Stimulated activated naive CD8-positive, alpha-beta T cell treated with anti-CD3 and anti-CD28 coated beads, Interleukin-15, Interleukin-2, amounts not matched to agents 100 ng/mL and 50 ng/mL, for 24 hours (primary cell): Measurements from ENCODE around the gene OR2J2.
"Not testable (repeated sequence)": the region's sequence is repeated elsewhere in the genome, so short reads cannot be mapped to it uniquely, and the experiment has no call there.

Experiments used
- H3K27ac Mint-ChIP-seq: one replicate; pipeline ENCODE4 v1.8.0; 2021; ENCODE audit warnings: mild to moderate bottlenecking, mixed read lengths
- H3K27me3 Mint-ChIP-seq: one replicate; pipeline ENCODE4 v1.8.0; 2021; ENCODE audit warnings: mixed read lengths
- H3K36me3 Mint-ChIP-seq: one replicate; pipeline ENCODE4 v1.8.0; 2021; ENCODE audit warnings: low read depth, mixed read lengths
- H3K4me1 Mint-ChIP-seq: one replicate; pipeline ENCODE4 v1.8.0; 2021; ENCODE audit warnings: low read depth, mixed read lengths
- H3K4me3 Mint-ChIP-seq: one replicate; pipeline ENCODE4 v1.8.0; 2021; ENCODE audit warnings: mild to moderate bottlenecking, mixed read lengths
- H3K9me3 Mint-ChIP-seq: one replicate; pipeline ENCODE4 v1.8.0; 2021; ENCODE audit warnings: mixed read lengths

Gene OR2J2

GRCh38 chr6:29170607-29171006, at the start of gene OR2J2:
OR2J2 (plus strand) TSS chr6:29170907; CDS start chr6:29173636, 2,729 bp downstream.
- H3K4me1 Mint-ChIP-seq, H3K9me3 Mint-ChIP-seq, H3K36me3 Mint-ChIP-seq, H3K4me3 Mint-ChIP-seq, H3K27ac Mint-ChIP-seq: not testable (repeated sequence)
- peaks cover 22% of the 10 kb centered on the region for H3K27me3 Mint-ChIP-seq

GRCh38 chr6:29129326-29130012, 41.2 kb upstream of the OR2J2 start:
- Mint-ChIP-seq H3K9me3 (no peaks in the 10 kb centered on the region), H3K27ac (no peak overlapping the region), H3K36me3 (no peaks in the 10 kb centered on the region), H3K4me1 (no peaks in the 10 kb centered on the region), H3K4me3 (no peak overlapping the region), H3K27me3 (peaks cover 32% of the 10 kb centered on the region)

- Mint-ChIP-seq H3K4me1 (no peaks in the 10 kb centered on the region), H3K4me3 (no peak overlapping the region), H3K27me3 (peaks cover 35% of the 10 kb centered on the region), H3K36me3 (no peaks in the 10 kb centered on the region), H3K27ac (no peak overlapping the region), H3K9me3 (no peaks in the 10 kb centered on the region)
Measured at GRCh38 chr6:29130644-29131043, 40.1 kb upstream of the OR2J2 start.

GRCh38 chr6:29131691-29132090, 39.0 kb upstream of the OR2J2 start:
- Mint-ChIP-seq H3K9me3 (no peaks in the 10 kb centered on the region), H3K27me3 (peaks cover 31% of the 10 kb centered on the region), H3K36me3 (no peaks in the 10 kb centered on the region)

GRCh38 chr6:29137724-29138123, 33.0 kb upstream of the OR2J2 start:
- Mint-ChIP-seq H3K27ac (no peak overlapping the region), H3K36me3 (no peaks in the 10 kb centered on the region), H3K27me3 (peaks cover 34% of the 10 kb centered on the region), H3K9me3 (no peaks in the 10 kb centered on the region), H3K4me1 (no peaks in the 10 kb centered on the region), H3K4me3 (no peak overlapping the region)

More at GRCh38 chr6:29131691-29132090, 39.0 kb upstream of the OR2J2 start:
- no peaks in the 10 kb centered on the region for H3K4me1 Mint-ChIP-seq
- H3K27ac Mint-ChIP-seq, result no peak overlapping the region
- no peak overlapping the region for H3K4me3 Mint-ChIP-seq

GRCh38 chr6:29141606-29142005, 29.1 kb upstream of the OR2J2 start:
- Mint-ChIP-seq H3K9me3 (no peaks in the 10 kb centered on the region), H3K27ac (no peak overlapping the region), H3K27me3 (peaks cover 26% of the 10 kb centered on the region), H3K36me3 (no peaks in the 10 kb centered on the region), H3K4me1 (no peaks in the 10 kb centered on the region), H3K4me3 (no peak overlapping the region)

GRCh38 chr6:29142309-29142708, 28.4 kb upstream of the OR2J2 start:
- H3K27ac Mint-ChIP-seq, result no peak overlapping the region
- no peaks in the 10 kb centered on the region for H3K4me1 Mint-ChIP-seq
- H3K4me3 Mint-ChIP-seq, result no peak overlapping the region
- no peaks in the 10 kb centered on the region for H3K36me3 Mint-ChIP-seq
- H3K9me3 Mint-ChIP-seq, result no peaks in the 10 kb centered on the region
- peaks cover 24% of the 10 kb centered on the region for H3K27me3 Mint-ChIP-seq

GRCh38 chr6:29146179-29146578, 24.5 kb upstream of the OR2J2 start:
- H3K9me3 Mint-ChIP-seq, result peaks cover 11% of the 10 kb centered on the region

GRCh38 chr6:29147074-29147473, 23.6 kb upstream of the OR2J2 start:
- no peak overlapping the region for H3K4me3 Mint-ChIP-seq
- peaks cover 28% of the 10 kb centered on the region for H3K27me3 Mint-ChIP-seq
- no peaks in the 10 kb centered on the region for H3K4me1 Mint-ChIP-seq
- H3K27ac Mint-ChIP-seq, result no peak overlapping the region
- peaks cover 11% of the 10 kb centered on the region for H3K9me3 Mint-ChIP-seq
- H3K36me3 Mint-ChIP-seq, result no peaks in the 10 kb centered on the region

More at GRCh38 chr6:29146179-29146578, 24.5 kb upstream of the OR2J2 start:
- Mint-ChIP-seq H3K4me1 (no peaks in the 10 kb centered on the region), H3K27me3 (peaks cover 20% of the 10 kb centered on the region), H3K4me3 (no peak overlapping the region), H3K36me3 (no peaks in the 10 kb centered on the region), H3K27ac (no peak overlapping the region)

- H3K27ac Mint-ChIP-seq, H3K4me1 Mint-ChIP-seq, H3K36me3 Mint-ChIP-seq, H3K4me3 Mint-ChIP-seq: not testable (repeated sequence)
- peaks cover 47% of the 10 kb centered on the region for H3K27me3 Mint-ChIP-seq
- H3K9me3 Mint-ChIP-seq, result peaks cover 11% of the 10 kb centered on the region
Measured at GRCh38 chr6:29149444-29149843, 21.3 kb upstream of the OR2J2 start.

GRCh38 chr6:29153083-29153482, 17.6 kb upstream of the OR2J2 start:
- no peaks in the 10 kb centered on the region for H3K4me1 Mint-ChIP-seq
- peaks cover 11% of the 10 kb centered on the region for H3K9me3 Mint-ChIP-seq
- no peaks in the 10 kb centered on the region for H3K36me3 Mint-ChIP-seq
- H3K27ac Mint-ChIP-seq, result no peak overlapping the region
- no peak overlapping the region for H3K4me3 Mint-ChIP-seq
- peaks cover 58% of the 10 kb centered on the region for H3K27me3 Mint-ChIP-seq

GRCh38 chr6:29155182-29155581, 15.5 kb upstream of the OR2J2 start:
- not testable (repeated sequence) for H3K4me3 Mint-ChIP-seq, H3K4me1 Mint-ChIP-seq, H3K36me3 Mint-ChIP-seq, H3K9me3 Mint-ChIP-seq, H3K27ac Mint-ChIP-seq
- peaks cover 66% of the 10 kb centered on the region for H3K27me3 Mint-ChIP-seq

- not testable (repeated sequence) for H3K4me3 Mint-ChIP-seq, H3K4me1 Mint-ChIP-seq, H3K27ac Mint-ChIP-seq, H3K36me3 Mint-ChIP-seq, H3K9me3 Mint-ChIP-seq
- H3K27me3 Mint-ChIP-seq, result peaks cover 57% of the 10 kb centered on the region
Measured at GRCh38 chr6:29159922-29160321, 10.8 kb upstream of the OR2J2 start.

- peaks cover 28% of the 10 kb centered on the region for H3K27me3 Mint-ChIP-seq
Measured at GRCh38 chr6:29165571-29165970, 5.1 kb upstream of the OR2J2 start.

GRCh38 chr6:29171736-29172135, 1.0 kb downstream of the OR2J2 start:
- no peaks in the 10 kb centered on the region for H3K9me3 Mint-ChIP-seq
- H3K27me3 Mint-ChIP-seq, result peaks cover 22% of the 10 kb centered on the region
- H3K4me3 Mint-ChIP-seq, result no peak overlapping the region
- H3K27ac Mint-ChIP-seq, result no peak overlapping the region
- H3K36me3 Mint-ChIP-seq, result no peaks in the 10 kb centered on the region
- H3K4me1 Mint-ChIP-seq, result no peaks in the 10 kb centered on the region

More at GRCh38 chr6:29165571-29165970, 5.1 kb upstream of the OR2J2 start:
- H3K27ac Mint-ChIP-seq, H3K4me1 Mint-ChIP-seq, H3K36me3 Mint-ChIP-seq, H3K9me3 Mint-ChIP-seq, H3K4me3 Mint-ChIP-seq: not testable (repeated sequence)

- Mint-ChIP-seq H3K27ac (no peak overlapping the region), H3K4me3 (no peak overlapping the region), H3K27me3 (peaks cover 43% of the 10 kb centered on the region), H3K36me3 (no peaks in the 10 kb centered on the region), H3K4me1 (no peaks in the 10 kb centered on the region), H3K9me3 (peaks cover 10% of the 10 kb centered on the region)
Measured at GRCh38 chr6:29183594-29183993, 12.9 kb downstream of the OR2J2 start.
